ENCODE results near the gene MIGA2. TPM values are rescaled to one million over a fixed set of nuclear protein-coding genes. Genes with fewer than 3 reads are reported as not detected.

The MIGA2 gene
- total and polyA plus RNA-seq, 9 of the 15 experiments (the other 6 are each of a cell fraction or from before 2014, with no cell fraction given): 0.15 to 54.1 (median 18.0) TPM

- TF ChIP-seq ARID3B (CRISPR knock-in tag; IDR thresholded peaks at IDR 0.05; ENCODE audit: borderline replicate concordance) (no peak), ZNF121 (CRISPR knock-in tag; conservative IDR thresholded peaks at IDR 0.05) (no peak), NRF1 (conservative IDR thresholded peaks at IDR 0.05 in 1 of 2, IDR thresholded peaks at IDR 0.05 in 1 of 2) (peak; percentile 96), HBP1 (CRISPR knock-in tag; IDR thresholded peaks at IDR 0.05) (no peak), POLR2G (IDR thresholded peaks at IDR 0.05; ENCODE audit: low read depth, low read length) (peak; percentile 89), CHCHD3 (CRISPR knock-in tag; IDR thresholded peaks at IDR 0.05) (no peak), HNRNPUL1 (IDR thresholded peaks at IDR 0.05; ENCODE audit: low read length) (no peak), ZNF354B (CRISPR knock-in tag; IDR thresholded peaks at IDR 0.05) (no peak), HDAC1 (IDR thresholded peaks at IDR 0.05) (peak in 1 of 2 experiments; percentile 86; a peak in 2 of 4 replicates), ZNF695 (CRISPR knock-in tag; IDR thresholded peaks at IDR 0.05) (no peak), ZNF518B (CRISPR knock-in tag; IDR thresholded peaks at IDR 0.05) (no peak), ZNF316 (IDR thresholded peaks at IDR 0.05) (no peak), DIDO1 (tag; IDR thresholded peaks at IDR 0.05; ENCODE audit: low read depth) (no peak), HDGF (IDR thresholded peaks at IDR 0.05) (no peak), CBX8 (IDR thresholded peaks at IDR 0.05; ENCODE audit: borderline replicate concordance, extremely low read depth, low read depth, low read length, poor library complexity, severe bottlenecking) (no peak), FOXA3 (CRISPR knock-in tag; conservative IDR thresholded peaks at IDR 0.05 in 1 of 2, IDR thresholded peaks at IDR 0.05 in 1 of 2) (no peak), ZNF12 (CRISPR knock-in tag; IDR thresholded peaks at IDR 0.05) (no peak; the same call in 1 of the 2 replicates), L3MBTL2 (IDR thresholded peaks at IDR 0.05) (peak; percentile 94), SMAD1 (IDR thresholded peaks at IDR 0.05; ENCODE audit: low read depth, low read length, partially characterized antibody) (peak; percentile 23), ZFP30 (CRISPR knock-in tag; IDR thresholded peaks at IDR 0.05; ENCODE audit: borderline replicate concordance) (no peak)
Observed at GRCh38 chr9:129110740-129111527, 74.5 kb downstream of the MIGA2 start, which contains the start of the genes CRAT and PTPA (continued).
